Lower leg skin (tissue), 4 donors: Measurements from ENCODE around the gene CNTNAP4. TPM values are rescaled to one million over a fixed set of nuclear protein-coding genes. Genes with fewer than 3 reads are reported as not detected.

ENCODE experiments used
- DNase-seq, 2 donors: peaks; one replicate each; pipeline ENCODE4 v3.0.0-alpha.2; 2019; ENCODE audit warnings: low spot score in 2 of 2
- H3K4me3 ChIP-seq: fragments of 200-600 bp; sonication (generic); 2 replicates; pipeline ENCODE4 v1.5.1; 2017; ENCODE audit warnings: mild to moderate bottlenecking, low read depth; ENCODE audit not compliant: poor library complexity, severe bottlenecking
- CTCF ChIP-seq, 3 donors: fragments of 450-650 bp; IDR thresholded peaks; one replicate each; pipeline ENCODE4 v1.5.1; 2016; ENCODE audit warnings: antibody characterized with exemption in 3 of 3, mild to moderate bottlenecking in 3 of 3, moderate library complexity in 2 of 3
- POLR2A ChIP-seq, 2 donors: fragments of 450-650 bp; IDR thresholded peaks; one replicate each; pipeline ENCODE4 v1.6.1; 2016 to 2017; ENCODE audit warnings: antibody characterized with exemption in 2 of 2, mild to moderate bottlenecking in 1 of 2, moderate library complexity in 1 of 2
- WGBS, 2 donors: methylation state at CpG; one replicate each; pipeline ENCODE4 v1.1.5; 2018; 5-methylcytosine and 5-hydroxymethylcytosine counted together
- intact Hi-C: fragments of 100-400 bp; cut with DNase I; formaldehyde crosslinking; loops from one replicate; pipeline ENCODE4 v1.15.0; 2023; ENCODE audit warnings: low total_unique reads
- total RNA-seq, 4 donors: library from RNA; depleted of rRNA; stranded (reverse); fragments of >200 nt; gene quantifications; one replicate each; pipeline ENCODE4 v1.1.0, GENCODE V29; 2016

CNTNAP4 gene
- total RNA-seq, 4 donors from 2014 or later, result not detected

DNA sequence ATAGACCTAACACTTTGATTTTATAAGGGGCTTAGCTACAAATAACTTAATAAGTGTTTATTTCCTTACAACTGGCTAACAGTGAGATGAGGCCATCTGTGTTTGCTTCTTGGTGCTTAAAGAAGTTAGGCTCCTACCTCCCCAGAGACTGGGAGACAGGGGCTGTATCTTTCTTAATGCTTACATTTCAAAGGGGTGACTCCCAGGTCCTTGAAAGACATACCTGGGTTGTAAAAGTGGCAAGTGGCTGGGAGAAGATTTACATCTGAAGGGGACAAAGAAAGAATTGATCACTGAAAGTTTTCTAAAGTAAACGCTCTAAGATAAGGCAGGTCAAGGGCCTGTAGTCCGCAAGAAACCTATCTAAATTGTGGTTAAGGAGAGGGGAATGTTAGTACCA, 196.8 kb downstream of the CNTNAP4 start:
- intact Hi-C loops, result no loop called here
- TF ChIP-seq POLR2A (IDR thresholded peaks at IDR 0.05) (no peak), CTCF (IDR thresholded peaks at IDR 0.05) (no peak)
- WGBS, 2 donors, result 85 to 87% methylated on average over 2 of the region's 2 CpGs
- H3K4me3 ChIP-seq, result no peak overlapping the region
- DNase-seq, result no peak

- intact Hi-C loops, result no loop called here
- TF ChIP-seq CTCF (IDR thresholded peaks at IDR 0.05), result no peak
- no peak for TF ChIP-seq POLR2A (IDR thresholded peaks at IDR 0.05)
- DNase-seq, result no peak
- 40 to 49% methylated on average over 4 of the region's 4 CpGs for WGBS, 2 donors
- no peak overlapping the region for H3K4me3 ChIP-seq
Measured at GRCh38 chr16:76478105-76478504, 200.9 kb downstream of the CNTNAP4 start.

- DNase-seq, result no peak
- TF ChIP-seq POLR2A (IDR thresholded peaks at IDR 0.05) (no peak), CTCF (IDR thresholded peaks at IDR 0.05) (no peak)
- WGBS, 2 donors, result 64 to 75% methylated on average over 8 of the region's 8 CpGs
Measured at GRCh38 chr16:76483307-76483909, 206.2 kb downstream of the CNTNAP4 start.

GRCh38 chr16:76484020-76484419, 206.8 kb downstream of the CNTNAP4 start:
- no peak for DNase-seq
- WGBS, 2 donors, result 32 to 38% methylated on average over 1 of the region's 1 CpG
- intact Hi-C loops, result no loop called here

More at GRCh38 chr16:76483307-76483909, 206.2 kb downstream of the CNTNAP4 start:
- intact Hi-C loops, result no loop called here
- H3K4me3 ChIP-seq, result no peak overlapping the region

GRCh38 chr16:76486740-76487139, 209.5 kb downstream of the CNTNAP4 start:
- H3K4me3 ChIP-seq, result no peak overlapping the region
- DNase-seq, result no peak
- WGBS, 2 donors, result 85 to 95% methylated on average over 1 of the region's 1 CpG
- intact Hi-C loops, result no loop called here
- TF ChIP-seq POLR2A (IDR thresholded peaks at IDR 0.05) (no peak), CTCF (IDR thresholded peaks at IDR 0.05) (no peak)

More at GRCh38 chr16:76484020-76484419, 206.8 kb downstream of the CNTNAP4 start:
- no peak overlapping the region for H3K4me3 ChIP-seq
- TF ChIP-seq CTCF (IDR thresholded peaks at IDR 0.05), result no peak
- no peak for TF ChIP-seq POLR2A (IDR thresholded peaks at IDR 0.05)
